ENCODE results near the gene KRT83.

Gene KRT83

DNA sequence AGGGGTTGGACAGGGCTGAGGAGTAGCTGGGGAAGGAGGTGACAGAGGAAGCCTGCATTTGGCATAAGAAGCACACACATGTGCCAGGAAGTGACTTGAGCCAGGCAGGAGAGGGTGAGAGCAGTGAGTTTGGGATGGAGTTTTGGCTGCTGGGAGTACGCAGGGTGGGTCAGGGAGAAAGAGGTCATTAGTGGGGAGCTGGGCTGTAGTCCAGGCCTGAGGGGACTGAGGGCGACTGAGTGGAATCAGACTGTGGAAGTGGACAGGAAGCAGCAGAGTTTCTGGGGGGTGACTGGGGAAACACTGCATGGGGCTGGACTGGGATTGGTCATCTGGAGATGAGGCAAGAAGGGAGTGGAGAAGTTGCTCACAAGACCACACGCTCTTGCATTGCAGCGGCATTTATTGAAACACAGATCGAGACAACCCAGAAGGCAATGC is 38.4 kb upstream of the KRT83 start:
- TF ChIP-seq, protein P1, sequence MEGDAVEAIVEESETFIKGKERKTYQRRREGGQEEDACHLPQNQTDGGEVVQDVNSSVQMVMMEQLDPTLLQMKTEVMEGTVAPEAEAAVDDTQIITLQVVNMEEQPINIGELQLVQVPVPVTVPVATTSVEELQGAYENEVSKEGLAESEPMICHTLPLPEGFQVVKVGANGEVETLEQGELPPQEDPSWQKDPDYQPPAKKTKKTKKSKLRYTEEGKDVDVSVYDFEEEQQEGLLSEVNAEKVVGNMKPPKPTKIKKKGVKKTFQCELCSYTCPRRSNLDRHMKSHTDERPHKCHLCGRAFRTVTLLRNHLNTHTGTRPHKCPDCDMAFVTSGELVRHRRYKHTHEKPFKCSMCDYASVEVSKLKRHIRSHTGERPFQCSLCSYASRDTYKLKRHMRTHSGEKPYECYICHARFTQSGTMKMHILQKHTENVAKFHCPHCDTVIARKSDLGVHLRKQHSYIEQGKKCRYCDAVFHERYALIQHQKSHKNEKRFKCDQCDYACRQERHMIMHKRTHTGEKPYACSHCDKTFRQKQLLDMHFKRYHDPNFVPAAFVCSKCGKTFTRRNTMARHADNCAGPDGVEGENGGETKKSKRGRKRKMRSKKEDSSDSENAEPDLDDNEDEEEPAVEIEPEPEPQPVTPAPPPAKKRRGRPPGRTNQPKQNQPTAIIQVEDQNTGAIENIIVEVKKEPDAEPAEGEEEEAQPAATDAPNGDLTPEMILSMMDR (IDR thresholded peaks at IDR 0.05), result no peak
- H3K36me3 ChIP-seq (ENCODE audit: control insufficient read depth, insufficient read depth, low read length), result no peaks in the 10 kb centered on the region
- H3K27ac ChIP-seq, result no peak overlapping the region

DNA sequence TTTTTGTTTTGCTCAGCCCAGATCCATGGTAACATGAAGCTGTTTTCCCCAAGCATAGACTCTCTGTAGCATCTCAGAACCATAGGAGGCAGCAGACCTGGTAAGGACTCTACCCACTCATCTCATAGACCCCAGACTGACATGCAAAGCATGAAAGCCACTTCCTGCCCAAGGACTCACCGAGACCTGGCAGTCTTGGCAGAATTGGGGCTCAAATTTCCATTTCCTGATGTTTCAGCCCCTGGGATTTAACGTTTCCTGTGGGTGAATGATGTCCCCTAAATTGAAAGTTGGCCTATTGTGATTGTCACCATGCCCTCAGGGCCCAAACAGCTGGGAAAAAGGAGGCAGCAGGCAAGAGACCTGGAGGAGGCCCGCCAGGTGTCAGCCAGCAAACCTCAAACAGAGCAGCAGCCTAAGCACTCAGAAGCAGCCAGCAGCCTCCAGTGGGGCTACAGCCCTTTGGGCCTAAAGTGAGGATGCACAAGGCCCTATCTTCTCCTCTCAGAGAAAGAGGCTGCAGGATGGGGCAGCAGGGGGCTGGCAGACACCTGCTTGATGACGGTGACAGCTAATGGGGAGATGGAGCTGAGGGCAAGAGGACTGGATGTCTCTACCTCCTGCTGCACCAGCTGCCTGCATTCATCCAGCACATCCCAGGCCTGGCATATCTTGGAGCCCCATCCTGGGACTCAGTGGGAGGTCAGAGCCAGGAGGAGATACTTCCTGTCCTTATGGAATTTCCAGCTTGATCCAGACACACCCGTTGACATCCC is 37.6 kb upstream of the KRT83 start:
- H3K36me3 ChIP-seq (ENCODE audit: control insufficient read depth, insufficient read depth, low read length), result no peaks in the 10 kb centered on the region
- H3K79me2 ChIP-seq, result no peaks in the 10 kb centered on the region
- H3K27me3 ChIP-seq (ENCODE audit: control insufficient read depth, insufficient read depth, low read length), result no peaks in the 10 kb centered on the region
- H3K4me3 ChIP-seq (ENCODE audit: low read depth, low read length), result no peak overlapping the region
- no peak overlapping the region for H3K9ac ChIP-seq
- no peaks in the 10 kb centered on the region for H3K4me1 ChIP-seq
- H2AFZ ChIP-seq, result no peak overlapping the region
- no peaks in the 10 kb centered on the region for H3K9me3 ChIP-seq (ENCODE audit: control insufficient read depth, low read length)
- no peak overlapping the region for H3K4me2 ChIP-seq (ENCODE audit: low read length)
- TF ChIP-seq, protein P1 (IDR thresholded peaks at IDR 0.05), result no peak
- H3K27ac ChIP-seq, result no peak overlapping the region

More for the DNA sequence above, 38.4 kb upstream of the KRT83 start:
- no peak overlapping the region for H3K4me2 ChIP-seq (ENCODE audit: low read length)
- H3K9ac ChIP-seq, result no peak overlapping the region
- H3K9me3 ChIP-seq (ENCODE audit: control insufficient read depth, low read length), result no peaks in the 10 kb centered on the region
- H3K4me1 ChIP-seq, result no peaks in the 10 kb centered on the region
- H3K27me3 ChIP-seq (ENCODE audit: control insufficient read depth, insufficient read depth, low read length), result no peaks in the 10 kb centered on the region
- H3K4me3 ChIP-seq (ENCODE audit: low read depth, low read length), result no peak overlapping the region
- H2AFZ ChIP-seq, result no peak overlapping the region
- H3K79me2 ChIP-seq, result no peaks in the 10 kb centered on the region

DNA sequence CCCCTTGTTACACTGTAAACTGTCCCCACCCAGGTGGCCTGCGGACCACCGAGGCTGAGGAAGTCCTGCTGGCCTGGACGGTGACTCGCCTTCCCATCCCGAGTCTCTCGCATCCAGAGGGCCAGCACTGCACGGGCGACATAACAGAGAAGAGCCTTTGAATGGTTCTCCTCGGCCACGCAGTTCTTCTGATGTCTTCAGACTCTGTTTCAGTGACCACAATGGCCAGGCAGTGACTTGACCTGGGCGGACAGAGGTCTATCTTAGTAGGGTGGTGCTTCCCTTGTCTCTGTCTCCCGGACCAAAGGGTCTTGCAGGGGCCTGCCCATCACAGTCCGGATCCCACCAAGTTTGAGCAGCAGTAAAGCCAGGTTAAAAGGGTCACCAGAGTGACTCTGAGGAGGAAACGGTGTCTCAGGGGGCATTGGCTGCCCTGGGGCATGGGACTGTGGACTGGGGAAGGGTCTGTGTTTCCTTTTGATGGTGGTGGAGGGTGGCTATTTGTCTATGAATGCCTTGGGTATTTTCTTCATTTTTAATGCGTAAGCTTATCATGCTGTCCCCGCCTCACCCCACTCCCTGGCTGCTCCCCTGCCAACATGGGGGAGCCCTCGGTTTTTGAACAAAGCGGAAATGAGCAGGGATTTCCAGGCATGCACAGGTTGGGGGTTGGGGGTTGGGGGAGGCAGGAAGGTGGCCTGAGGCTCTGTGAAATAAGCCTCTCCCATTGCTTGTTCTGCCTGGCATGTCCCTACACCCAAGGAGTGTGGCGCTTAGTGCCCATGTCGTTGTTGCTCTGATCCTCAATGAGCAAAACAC is 35.8 kb upstream of the KRT83 start:
- no peak overlapping the region for H3K4me2 ChIP-seq (ENCODE audit: low read length)
- no peaks in the 10 kb centered on the region for H3K79me2 ChIP-seq
- no peaks in the 10 kb centered on the region for H3K27me3 ChIP-seq (ENCODE audit: control insufficient read depth, insufficient read depth, low read length)
- no peak overlapping the region for H3K4me3 ChIP-seq (ENCODE audit: low read depth, low read length)
- no peaks in the 10 kb centered on the region for H3K4me1 ChIP-seq
- no peak overlapping the region for H2AFZ ChIP-seq
- TF ChIP-seq, protein P1 (IDR thresholded peaks at IDR 0.05), result no peak
- H3K27ac ChIP-seq, result no peak overlapping the region
- no peaks in the 10 kb centered on the region for H3K36me3 ChIP-seq (ENCODE audit: control insufficient read depth, insufficient read depth, low read length)
- no peak overlapping the region for H3K9ac ChIP-seq
- H3K9me3 ChIP-seq (ENCODE audit: control insufficient read depth, low read length), result no peaks in the 10 kb centered on the region

DNA sequence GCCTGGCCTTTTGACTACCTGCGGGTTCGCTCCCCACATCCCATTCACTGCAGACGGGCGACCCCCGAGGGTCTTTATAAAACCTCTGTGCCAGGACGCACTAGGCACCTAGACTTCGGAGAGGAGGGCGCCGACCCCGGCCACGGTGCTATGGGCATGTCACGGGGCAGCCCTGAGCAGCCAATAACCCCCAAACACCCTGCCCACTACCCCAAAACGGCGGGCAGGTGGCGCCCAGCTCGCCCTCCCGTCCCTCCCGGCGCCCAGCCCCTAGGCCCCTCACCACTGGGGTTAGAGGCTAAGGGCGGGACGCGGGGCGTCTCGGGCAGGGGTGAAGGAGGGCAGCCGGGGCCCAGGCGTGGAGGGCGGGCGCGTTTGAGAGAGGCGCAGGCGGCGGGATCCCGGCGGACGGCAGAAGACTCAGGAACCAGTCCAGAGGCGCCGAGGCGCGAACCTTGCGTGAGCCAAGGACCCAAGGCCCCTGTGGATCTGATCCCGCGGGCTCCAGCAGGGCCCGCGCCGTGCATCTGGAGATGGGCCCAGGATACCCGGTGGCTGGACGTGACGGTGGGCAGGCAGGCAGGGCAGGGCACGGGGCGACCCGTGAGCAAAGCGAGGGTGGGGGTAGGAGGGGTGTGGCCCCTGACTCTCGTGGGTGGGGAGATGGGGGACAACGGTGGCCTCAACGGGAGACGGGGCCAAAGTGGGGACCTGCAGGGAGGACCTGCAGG is 35.0 kb upstream of the KRT83 start:
- Histone ChIP-seq H3K4me1 (no peaks in the 10 kb centered on the region), H3K27me3 (ENCODE audit: control insufficient read depth, insufficient read depth, low read length) (no peaks in the 10 kb centered on the region), H3K9ac (no peak overlapping the region), H3K4me3 (ENCODE audit: low read depth, low read length) (no peak overlapping the region), H3K79me2 (no peaks in the 10 kb centered on the region), H3K36me3 (ENCODE audit: control insufficient read depth, insufficient read depth, low read length) (no peaks in the 10 kb centered on the region), H3K27ac (no peak overlapping the region), H3K9me3 (ENCODE audit: control insufficient read depth, low read length) (no peaks in the 10 kb centered on the region), H2AFZ (no peak overlapping the region), H3K4me2 (ENCODE audit: low read length) (no peak overlapping the region)
- TF ChIP-seq, protein P1 (IDR thresholded peaks at IDR 0.05), result no peak

Data from parathyroid adenoma (tissue), 2 donors.